ENCODE measurements around the gene MAGI2. TPM values are rescaled to one million over a fixed set of nuclear protein-coding genes. Genes with fewer than 3 reads are reported as not detected.

MAGI2 gene
- total RNA-seq, 1 donor from 2014 or later = 10.7 TPM

DNA sequence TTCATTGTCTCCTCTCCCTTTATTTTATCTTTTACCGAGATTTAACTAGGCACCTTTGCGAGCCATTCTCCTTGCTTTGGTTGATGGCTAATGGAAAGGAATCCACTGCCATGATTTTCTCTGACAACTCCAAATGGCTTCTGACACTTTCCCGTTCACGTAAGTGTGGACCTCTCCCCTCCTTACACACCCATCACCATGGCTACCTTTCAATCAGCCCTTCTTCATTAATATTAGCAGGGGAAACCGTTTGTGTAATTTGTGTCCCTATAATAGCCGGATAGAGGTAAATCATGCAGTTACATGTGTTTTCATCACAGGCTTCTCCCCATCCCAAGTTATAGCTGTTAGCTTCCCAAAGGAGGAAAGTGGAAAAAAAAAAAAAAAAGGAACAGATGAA, 767.3 kb downstream of the MAGI2 start:
- H3K9me3 Mint-ChIP-seq (ENCODE audit: unreplicated experiment) = no peaks in the 10 kb centered on the region

DNA sequence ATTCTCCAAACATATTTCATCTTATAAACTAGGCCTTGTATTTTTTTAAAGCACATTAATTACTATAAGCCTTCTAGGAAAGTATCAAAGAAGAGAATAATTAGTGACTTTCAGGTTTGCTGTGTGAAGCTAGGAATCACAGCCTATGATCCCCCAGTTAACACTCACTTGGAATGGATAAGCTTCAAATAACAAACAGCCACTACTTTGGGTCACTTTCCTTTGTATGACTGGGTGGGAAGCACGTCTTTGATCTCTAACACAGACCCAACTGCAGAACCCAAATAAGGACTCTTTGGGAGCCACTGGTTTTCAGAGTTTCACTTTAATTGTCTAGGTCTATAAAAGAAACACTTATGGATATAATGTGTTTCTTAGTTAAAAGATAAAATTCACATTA, 769.3 kb downstream of the MAGI2 start:
- Mint-ChIP-seq H3K4me1 (ENCODE audit: unreplicated experiment) (no peaks in the 10 kb centered on the region), H3K27ac (ENCODE audit: unreplicated experiment) (no peak overlapping the region), H3K27me3 (ENCODE audit: unreplicated experiment) (no peaks in the 10 kb centered on the region), H3K9me3 (ENCODE audit: unreplicated experiment) (no peaks in the 10 kb centered on the region), H3K36me3 (ENCODE audit: unreplicated experiment) (no peaks in the 10 kb centered on the region), H3K4me3 (ENCODE audit: unreplicated experiment) (no peak overlapping the region)
- TF ChIP-seq CTCF (IDR thresholded peaks at IDR 0.05) = no peak
- no peak for DNase-seq (ENCODE audit: extremely low spot score, unreplicated experiment)

More for the DNA sequence above, 767.3 kb downstream of the MAGI2 start:
- Mint-ChIP-seq H3K27me3 (ENCODE audit: unreplicated experiment) (no peaks in the 10 kb centered on the region), H3K36me3 (ENCODE audit: unreplicated experiment) (no peaks in the 10 kb centered on the region), H3K27ac (ENCODE audit: unreplicated experiment) (no peak overlapping the region), H3K4me1 (ENCODE audit: unreplicated experiment) (no peaks in the 10 kb centered on the region), H3K4me3 (ENCODE audit: unreplicated experiment) (no peak overlapping the region)
- no peak for DNase-seq (ENCODE audit: extremely low spot score, unreplicated experiment)
- no peak for TF ChIP-seq CTCF (IDR thresholded peaks at IDR 0.05)

DNA sequence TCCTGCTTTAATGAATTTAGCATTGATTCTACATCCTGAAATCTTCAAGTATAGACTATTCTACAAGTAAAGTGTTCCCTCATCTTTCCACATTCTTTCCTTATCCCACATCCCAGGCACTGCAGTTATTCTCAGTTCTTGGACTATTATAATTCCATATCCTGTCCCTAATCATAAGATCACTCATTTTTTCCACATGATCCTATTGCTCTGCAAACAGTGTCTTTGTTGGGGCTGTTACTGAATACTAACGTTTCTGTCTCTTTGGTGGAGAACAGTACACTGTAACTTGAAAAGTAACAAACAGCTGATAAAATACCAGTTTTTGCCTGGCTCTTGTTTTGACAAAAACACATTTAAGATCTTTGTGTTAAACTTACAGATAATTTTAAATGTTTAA, 769.9 kb downstream of the MAGI2 start:
- Mint-ChIP-seq H3K36me3 (ENCODE audit: unreplicated experiment) (no peaks in the 10 kb centered on the region), H3K27me3 (ENCODE audit: unreplicated experiment) (no peaks in the 10 kb centered on the region), H3K4me1 (ENCODE audit: unreplicated experiment) (no peaks in the 10 kb centered on the region), H3K4me3 (ENCODE audit: unreplicated experiment) (no peak overlapping the region), H3K27ac (ENCODE audit: unreplicated experiment) (no peak overlapping the region), H3K9me3 (ENCODE audit: unreplicated experiment) (no peaks in the 10 kb centered on the region)
- TF ChIP-seq CTCF (IDR thresholded peaks at IDR 0.05) = no peak
- DNase-seq (ENCODE audit: extremely low spot score, unreplicated experiment) = no peak

DNA sequence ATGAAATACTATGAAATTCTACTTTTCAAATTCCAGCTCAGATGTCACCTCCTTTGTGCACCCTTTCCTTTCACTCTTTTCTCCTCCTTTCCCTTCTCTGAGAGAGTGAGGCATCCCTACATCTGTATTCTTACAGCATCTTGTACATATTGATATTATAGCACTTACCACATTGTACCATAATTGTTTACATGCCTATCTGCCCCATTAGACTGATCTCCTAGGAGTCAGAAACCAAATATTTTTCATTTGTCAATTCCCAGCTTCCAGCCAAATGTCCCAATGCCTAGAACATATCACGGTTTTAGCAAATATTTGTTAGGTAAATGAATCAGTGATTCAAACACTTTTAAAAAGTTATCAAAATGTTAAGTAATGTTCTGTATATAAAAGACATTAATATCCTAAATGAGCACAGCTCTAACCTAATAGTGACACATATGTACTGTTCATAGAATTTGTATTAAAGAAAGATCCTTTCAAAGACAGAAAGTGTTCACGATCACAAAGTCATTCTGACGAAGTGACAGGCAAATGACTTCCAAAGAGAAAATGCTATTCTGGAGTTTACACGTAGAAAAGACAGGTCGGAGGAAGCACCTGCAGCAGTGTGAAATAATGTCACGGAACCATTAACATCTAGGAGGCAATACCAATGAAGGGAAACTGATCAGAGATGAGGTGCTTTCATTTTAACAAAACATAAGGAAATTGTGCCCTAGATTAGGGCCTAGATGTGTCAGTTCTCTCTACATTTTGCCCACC, 774.2 kb downstream of the MAGI2 start:
- no peaks in the 10 kb centered on the region for H3K4me1 Mint-ChIP-seq (ENCODE audit: unreplicated experiment)
- no peaks in the 10 kb centered on the region for H3K9me3 Mint-ChIP-seq (ENCODE audit: unreplicated experiment)
- DNase-seq (ENCODE audit: extremely low spot score, unreplicated experiment) = no peak
- no peaks in the 10 kb centered on the region for H3K27me3 Mint-ChIP-seq (ENCODE audit: unreplicated experiment)
- no peaks in the 10 kb centered on the region for H3K36me3 Mint-ChIP-seq (ENCODE audit: unreplicated experiment)
- no peak overlapping the region for H3K4me3 Mint-ChIP-seq (ENCODE audit: unreplicated experiment)
- no peak for TF ChIP-seq CTCF (IDR thresholded peaks at IDR 0.05)
- H3K27ac Mint-ChIP-seq (ENCODE audit: unreplicated experiment) = no peak overlapping the region

DNA sequence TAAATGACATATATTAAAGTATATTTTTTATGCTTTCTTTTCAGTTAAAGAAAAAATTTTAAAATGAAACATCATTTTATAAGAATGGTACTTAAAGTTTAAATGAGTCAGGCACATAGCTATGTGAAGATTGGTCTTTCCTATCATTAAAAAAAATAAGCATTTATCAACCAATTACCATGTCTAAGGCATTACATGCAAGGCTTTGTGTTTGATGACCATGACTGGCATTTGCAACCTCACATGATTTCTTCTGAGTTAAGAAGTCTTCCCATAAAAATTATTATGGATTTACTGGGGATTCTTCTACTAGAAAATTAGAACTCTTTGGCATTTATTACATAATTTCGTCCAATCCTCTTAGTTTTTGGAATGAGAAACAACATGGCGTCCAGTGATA, 776.1 kb downstream of the MAGI2 start:
- H3K27me3 Mint-ChIP-seq (ENCODE audit: unreplicated experiment) = no peaks in the 10 kb centered on the region
- no peaks in the 10 kb centered on the region for H3K36me3 Mint-ChIP-seq (ENCODE audit: unreplicated experiment)
- no peak for DNase-seq (ENCODE audit: extremely low spot score, unreplicated experiment)
- no peak overlapping the region for H3K4me3 Mint-ChIP-seq (ENCODE audit: unreplicated experiment)
- TF ChIP-seq CTCF (IDR thresholded peaks at IDR 0.05) = no peak
- no peak overlapping the region for H3K27ac Mint-ChIP-seq (ENCODE audit: unreplicated experiment)
- no peaks in the 10 kb centered on the region for H3K4me1 Mint-ChIP-seq (ENCODE audit: unreplicated experiment)
- H3K9me3 Mint-ChIP-seq (ENCODE audit: unreplicated experiment) = no peaks in the 10 kb centered on the region

All from osteocyte (in vitro differentiated cells).